Right lung (tissue), 5 donors: ENCODE results near the gene GDPD3. TPM values are rescaled to one million over a fixed set of nuclear protein-coding genes. Genes with fewer than 3 reads are reported as not detected.
A peak's percentile ranks its signal among the peaks of the same experiment; 100 is the strongest.

Experiments used
- DNase-seq, 2 donors: peaks; one replicate each; pipeline ENCODE4 v3.0.0-alpha.2; 2013
- polyA plus RNA-seq, 5 donors: library from polyadenylated mRNA; unstranded; fragments of 120-200 nt; gene quantifications; one replicate each; pipeline versions ENCODE4 v1.2.1 to v1.2.3, GENCODE V29; 2013; ENCODE audit warnings: inconsistent platforms in 1 of 5, low replicate concordance in 1 of 5; ENCODE audit not compliant: insufficient read length in 5 of 5, insufficient read depth in 1 of 5

The GDPD3 gene
- polyA plus RNA-seq, 5 donors = 11.0 to 18.4 (median 15.6) TPM

DNA sequence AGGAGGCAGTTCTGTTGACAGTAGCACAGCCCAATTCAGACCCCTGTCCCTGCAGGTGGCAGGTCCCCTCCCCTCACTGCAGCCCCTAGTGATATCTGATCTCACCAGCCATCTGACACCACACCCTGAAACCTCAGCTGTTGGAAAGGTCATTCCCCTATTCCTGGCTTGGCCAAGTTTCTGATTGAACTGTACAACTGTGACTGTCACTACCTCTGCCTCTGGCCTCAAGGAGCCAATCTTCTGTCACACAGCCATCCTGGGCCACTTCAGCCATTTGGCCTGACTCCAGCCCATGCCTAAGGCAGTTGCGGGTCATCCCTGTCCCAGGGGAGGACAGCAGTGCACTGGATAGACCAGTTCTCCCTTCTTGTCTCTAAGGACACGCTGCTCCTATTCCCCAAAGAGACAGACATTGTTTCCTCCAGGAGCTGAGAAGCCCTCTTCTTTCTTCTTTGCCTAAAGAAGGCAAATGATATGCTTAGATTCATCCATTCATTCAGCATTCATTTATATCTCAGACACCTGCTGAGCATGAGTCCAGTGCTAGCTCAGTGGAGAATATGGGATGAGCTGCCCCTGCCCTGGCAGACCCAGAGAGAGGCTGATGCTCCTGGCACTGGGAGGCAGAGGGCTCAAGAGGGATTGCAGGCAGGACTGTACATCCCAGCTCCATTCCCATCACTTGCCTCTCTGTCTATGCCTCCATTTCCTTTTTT, 52.3 kb downstream of the GDPD3 start:
- no peak for DNase-seq

DNA sequence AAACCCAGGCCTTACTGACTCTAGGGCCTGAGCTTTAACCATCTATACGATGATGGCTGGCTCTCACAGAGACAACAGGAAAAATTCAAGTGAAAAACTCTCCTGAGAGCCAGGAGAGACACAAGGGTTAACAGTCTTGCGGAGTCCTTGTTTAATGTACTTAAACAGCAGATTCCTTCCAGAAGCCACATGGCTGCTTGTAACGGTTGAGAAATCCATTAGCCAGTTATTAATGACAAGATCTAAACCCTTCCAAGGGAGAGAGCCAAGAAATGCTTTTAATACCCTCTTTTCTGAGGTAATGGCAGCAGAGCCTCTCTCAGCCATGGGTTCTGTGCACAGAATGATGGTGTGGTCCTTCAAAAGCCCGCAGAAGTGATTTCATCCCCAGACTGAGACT, 53.0 kb downstream of the GDPD3 start:
- peak in 1 of 2 donors; percentile 31 for DNase-seq

DNA sequence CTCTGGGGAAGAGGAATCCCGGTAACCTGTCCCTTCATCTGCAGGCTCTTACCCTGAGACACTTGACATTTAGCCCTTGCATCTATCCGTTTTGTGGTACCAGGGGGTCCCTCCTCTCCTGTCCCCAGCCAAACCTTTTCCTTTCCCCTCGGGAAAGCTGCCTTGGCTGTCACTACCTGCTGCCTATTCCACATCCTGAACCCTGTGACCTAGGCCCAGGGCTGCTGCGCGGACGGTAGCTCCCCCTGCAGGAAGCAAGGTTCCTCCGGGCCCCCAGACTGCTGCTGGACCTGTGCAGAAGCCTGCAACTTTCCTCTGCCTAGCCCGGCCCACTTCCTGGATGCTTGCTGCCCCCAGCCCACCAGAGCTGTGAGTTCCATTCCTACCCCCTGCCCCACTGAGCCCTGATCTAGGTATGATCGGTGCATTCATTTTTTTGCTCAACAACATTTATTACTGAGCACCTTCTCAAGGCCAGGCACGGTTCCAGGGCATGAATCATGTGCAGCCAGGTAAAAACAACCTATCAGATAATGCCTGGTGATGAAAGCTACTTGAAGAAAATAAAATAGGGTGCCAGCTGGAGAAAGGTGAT, 58.3 kb downstream of the GDPD3 start:
- no peak for DNase-seq

Other genes starting within 250 kb of the GDPD3 start
- gene SEZ6L2, start 214.0 kb downstream of the GDPD3 start, polyA plus RNA-seq = 1 to 10 TPM; 4.1 to 7.8 (median 5.2) TPM
- under 1 TPM; 0.41 to 0.94 (median 0.63) TPM for gene ASPHD1, start 213.0 kb downstream of the GDPD3 start, polyA plus RNA-seq
- gene KCTD13, start 187.3 kb downstream of the GDPD3 start, polyA plus RNA-seq = 10 to 100 TPM; 13.8 to 22.9 (median 21.4) TPM
- gene TMEM219, start 151.5 kb downstream of the GDPD3 start, polyA plus RNA-seq = 100 to 1,000 TPM in 4 of 5 donors, 10 to 100 TPM in 1; 94.6 to 126 (median 108) TPM
- 10 to 100 TPM; 42.8 to 66.2 (median 54.0) TPM for gene TAOK2, start 139.7 kb downstream of the GDPD3 start, polyA plus RNA-seq
- gene HIRIP3, start 117.9 kb downstream of the GDPD3 start, polyA plus RNA-seq = 10 to 100 TPM; 16.8 to 22.5 (median 19.8) TPM
- gene INO80E, start 117.3 kb downstream of the GDPD3 start, polyA plus RNA-seq = 10 to 100 TPM; 45.5 to 70.9 (median 48.1) TPM
- gene DOC2A, start 102.5 kb downstream of the GDPD3 start, polyA plus RNA-seq = 1 to 10 TPM; 1.4 to 5.3 (median 3.8) TPM
- gene C16orf92, start 90.3 kb downstream of the GDPD3 start, polyA plus RNA-seq = not detected
- gene TLCD3B, start 82.3 kb downstream of the GDPD3 start, polyA plus RNA-seq = under 1 TPM; 0.66 to 0.97 (median 0.79) TPM
- gene ALDOA, start 47.8 kb downstream of the GDPD3 start, polyA plus RNA-seq = 100 to 1,000 TPM; 251 to 539 (median 362) TPM
- gene PPP4C, start 37.5 kb downstream of the GDPD3 start, polyA plus RNA-seq = 10 to 100 TPM; 60.9 to 90.8 (median 68.7) TPM
- gene TBX6, start 21.6 kb downstream of the GDPD3 start, polyA plus RNA-seq = 1 to 10 TPM in 4 of 5 donors, under 1 TPM in 1; 0.85 to 2.0 (median 1.3) TPM
- 10 to 100 TPM; 49.0 to 73.2 (median 55.0) TPM for gene YPEL3, start 17.3 kb downstream of the GDPD3 start, polyA plus RNA-seq
- gene MAPK3, start 9.7 kb upstream of the GDPD3 start, polyA plus RNA-seq = 100 to 1,000 TPM in 4 of 5 donors, 10 to 100 TPM in 1; 98.2 to 120 (median 114) TPM
- gene CORO1A, start 70.1 kb upstream of the GDPD3 start, polyA plus RNA-seq = 10 to 100 TPM; 14.0 to 27.0 (median 17.9) TPM
- 10 to 100 TPM; 13.1 to 37.9 (median 20.1) TPM for gene BOLA2B, start 80.1 kb upstream of the GDPD3 start, polyA plus RNA-seq
- gene SLX1A, start 80.3 kb upstream of the GDPD3 start, polyA plus RNA-seq = 10 to 100 TPM; 12.7 to 28.5 (median 21.3) TPM
- gene SULT1A3, start 85.7 kb upstream of the GDPD3 start, polyA plus RNA-seq = 10 to 100 TPM in 4 of 5 donors, 1 to 10 TPM in 1; 7.7 to 14.7 (median 10.4) TPM
- 10 to 100 TPM; 13.8 to 29.2 (median 21.1) TPM for gene NPIPB13, start 134.9 kb upstream of the GDPD3 start, polyA plus RNA-seq
- 10 to 100 TPM; 45.3 to 56.7 (median 49.8) TPM for gene CD2BP2, start 241.8 kb upstream of the GDPD3 start, polyA plus RNA-seq